ENCODE results near the gene TEFM. TPM values are rescaled to one million over a fixed set of nuclear protein-coding genes. Genes with fewer than 3 reads are reported as not detected.

The TEFM gene
- total and polyA plus RNA-seq, 2 of the 8 experiments (the other 6 are each of a cell fraction or from before 2014, with no cell fraction given) = 6.1 to 10.9 TPM

- TF ChIP-seq, protein P1, sequence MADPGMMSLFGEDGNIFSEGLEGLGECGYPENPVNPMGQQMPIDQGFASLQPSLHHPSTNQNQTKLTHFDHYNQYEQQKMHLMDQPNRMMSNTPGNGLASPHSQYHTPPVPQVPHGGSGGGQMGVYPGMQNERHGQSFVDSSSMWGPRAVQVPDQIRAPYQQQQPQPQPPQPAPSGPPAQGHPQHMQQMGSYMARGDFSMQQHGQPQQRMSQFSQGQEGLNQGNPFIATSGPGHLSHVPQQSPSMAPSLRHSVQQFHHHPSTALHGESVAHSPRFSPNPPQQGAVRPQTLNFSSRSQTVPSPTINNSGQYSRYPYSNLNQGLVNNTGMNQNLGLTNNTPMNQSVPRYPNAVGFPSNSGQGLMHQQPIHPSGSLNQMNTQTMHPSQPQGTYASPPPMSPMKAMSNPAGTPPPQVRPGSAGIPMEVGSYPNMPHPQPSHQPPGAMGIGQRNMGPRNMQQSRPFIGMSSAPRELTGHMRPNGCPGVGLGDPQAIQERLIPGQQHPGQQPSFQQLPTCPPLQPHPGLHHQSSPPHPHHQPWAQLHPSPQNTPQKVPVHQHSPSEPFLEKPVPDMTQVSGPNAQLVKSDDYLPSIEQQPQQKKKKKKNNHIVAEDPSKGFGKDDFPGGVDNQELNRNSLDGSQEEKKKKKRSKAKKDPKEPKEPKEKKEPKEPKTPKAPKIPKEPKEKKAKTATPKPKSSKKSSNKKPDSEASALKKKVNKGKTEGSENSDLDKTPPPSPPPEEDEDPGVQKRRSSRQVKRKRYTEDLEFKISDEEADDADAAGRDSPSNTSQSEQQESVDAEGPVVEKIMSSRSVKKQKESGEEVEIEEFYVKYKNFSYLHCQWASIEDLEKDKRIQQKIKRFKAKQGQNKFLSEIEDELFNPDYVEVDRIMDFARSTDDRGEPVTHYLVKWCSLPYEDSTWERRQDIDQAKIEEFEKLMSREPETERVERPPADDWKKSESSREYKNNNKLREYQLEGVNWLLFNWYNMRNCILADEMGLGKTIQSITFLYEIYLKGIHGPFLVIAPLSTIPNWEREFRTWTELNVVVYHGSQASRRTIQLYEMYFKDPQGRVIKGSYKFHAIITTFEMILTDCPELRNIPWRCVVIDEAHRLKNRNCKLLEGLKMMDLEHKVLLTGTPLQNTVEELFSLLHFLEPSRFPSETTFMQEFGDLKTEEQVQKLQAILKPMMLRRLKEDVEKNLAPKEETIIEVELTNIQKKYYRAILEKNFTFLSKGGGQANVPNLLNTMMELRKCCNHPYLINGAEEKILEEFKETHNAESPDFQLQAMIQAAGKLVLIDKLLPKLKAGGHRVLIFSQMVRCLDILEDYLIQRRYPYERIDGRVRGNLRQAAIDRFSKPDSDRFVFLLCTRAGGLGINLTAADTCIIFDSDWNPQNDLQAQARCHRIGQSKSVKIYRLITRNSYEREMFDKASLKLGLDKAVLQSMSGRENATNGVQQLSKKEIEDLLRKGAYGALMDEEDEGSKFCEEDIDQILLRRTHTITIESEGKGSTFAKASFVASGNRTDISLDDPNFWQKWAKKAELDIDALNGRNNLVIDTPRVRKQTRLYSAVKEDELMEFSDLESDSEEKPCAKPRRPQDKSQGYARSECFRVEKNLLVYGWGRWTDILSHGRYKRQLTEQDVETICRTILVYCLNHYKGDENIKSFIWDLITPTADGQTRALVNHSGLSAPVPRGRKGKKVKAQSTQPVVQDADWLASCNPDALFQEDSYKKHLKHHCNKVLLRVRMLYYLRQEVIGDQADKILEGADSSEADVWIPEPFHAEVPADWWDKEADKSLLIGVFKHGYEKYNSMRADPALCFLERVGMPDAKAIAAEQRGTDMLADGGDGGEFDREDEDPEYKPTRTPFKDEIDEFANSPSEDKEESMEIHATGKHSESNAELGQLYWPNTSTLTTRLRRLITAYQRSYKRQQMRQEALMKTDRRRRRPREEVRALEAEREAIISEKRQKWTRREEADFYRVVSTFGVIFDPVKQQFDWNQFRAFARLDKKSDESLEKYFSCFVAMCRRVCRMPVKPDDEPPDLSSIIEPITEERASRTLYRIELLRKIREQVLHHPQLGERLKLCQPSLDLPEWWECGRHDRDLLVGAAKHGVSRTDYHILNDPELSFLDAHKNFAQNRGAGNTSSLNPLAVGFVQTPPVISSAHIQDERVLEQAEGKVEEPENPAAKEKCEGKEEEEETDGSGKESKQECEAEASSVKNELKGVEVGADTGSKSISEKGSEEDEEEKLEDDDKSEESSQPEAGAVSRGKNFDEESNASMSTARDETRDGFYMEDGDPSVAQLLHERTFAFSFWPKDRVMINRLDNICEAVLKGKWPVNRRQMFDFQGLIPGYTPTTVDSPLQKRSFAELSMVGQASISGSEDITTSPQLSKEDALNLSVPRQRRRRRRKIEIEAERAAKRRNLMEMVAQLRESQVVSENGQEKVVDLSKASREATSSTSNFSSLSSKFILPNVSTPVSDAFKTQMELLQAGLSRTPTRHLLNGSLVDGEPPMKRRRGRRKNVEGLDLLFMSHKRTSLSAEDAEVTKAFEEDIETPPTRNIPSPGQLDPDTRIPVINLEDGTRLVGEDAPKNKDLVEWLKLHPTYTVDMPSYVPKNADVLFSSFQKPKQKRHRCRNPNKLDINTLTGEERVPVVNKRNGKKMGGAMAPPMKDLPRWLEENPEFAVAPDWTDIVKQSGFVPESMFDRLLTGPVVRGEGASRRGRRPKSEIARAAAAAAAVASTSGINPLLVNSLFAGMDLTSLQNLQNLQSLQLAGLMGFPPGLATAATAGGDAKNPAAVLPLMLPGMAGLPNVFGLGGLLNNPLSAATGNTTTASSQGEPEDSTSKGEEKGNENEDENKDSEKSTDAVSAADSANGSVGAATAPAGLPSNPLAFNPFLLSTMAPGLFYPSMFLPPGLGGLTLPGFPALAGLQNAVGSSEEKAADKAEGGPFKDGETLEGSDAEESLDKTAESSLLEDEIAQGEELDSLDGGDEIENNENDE (IDR thresholded peaks at IDR 0.05; ENCODE audit: insufficient replicate concordance, low read length) = no peak
- no peak for TF ChIP-seq MAX (IDR thresholded peaks at IDR 0.05)
- no peak for TF ChIP-seq YY1 (IDR thresholded peaks at IDR 0.05; ENCODE audit: low read depth, low read length)
- TF ChIP-seq BCL11A (IDR thresholded peaks at IDR 0.05; ENCODE audit: low read depth in 2 of 2, low read length in 2 of 2) = no peak
- TF ChIP-seq GTF2F1 (IDR thresholded peaks at IDR 0.05; ENCODE audit: borderline replicate concordance, low read depth, low read length) = no peak
- TF ChIP-seq HDAC2 (IDR thresholded peaks at IDR 0.05; ENCODE audit: borderline replicate concordance in 1 of 2, low read depth in 2 of 2, low read length in 2 of 2) = no peak
- no peak for TF ChIP-seq NANOG (IDR thresholded peaks at IDR 0.05; ENCODE audit: insufficient read depth, low read depth, low read length, poor library complexity, severe bottlenecking)
- no peak for TF ChIP-seq CHD1 (IDR thresholded peaks at IDR 0.05; ENCODE audit: low read depth, low read length)
- no peak for TF ChIP-seq RXRA (IDR thresholded peaks at IDR 0.05; ENCODE audit: insufficient read depth, low read depth, low read length)
- TF ChIP-seq KDM1A (IDR thresholded peaks at IDR 0.05; ENCODE audit: borderline replicate concordance, low read length) = no peak
Measured at GRCh38 chr17:30950189-30950588, 44.2 kb upstream of the TEFM start (continued).
